ENCODE data around the gene NMNAT3.
"Not testable (repeated sequence)": the region's sequence is repeated elsewhere in the genome, so short reads cannot be mapped to it uniquely, and the experiment has no call there.

The NMNAT3 gene

GRCh38 chr3:139634111-139634635 is 43.6 kb downstream of the NMNAT3 start:
- no peak for DNase-seq

GRCh38 chr3:139633511-139633910 is 44.3 kb downstream of the NMNAT3 start:
- no peak for DNase-seq

GRCh38 chr3:139630542-139630941 is 47.2 kb downstream of the NMNAT3 start:
- DNase-seq = no peak

- no peak for DNase-seq
These were observed 48.7 kb downstream of the NMNAT3 start for GRCh38 chr3:139629033-139629432.

- DNase-seq = peak; percentile 94
These were observed 50.0 kb downstream of the NMNAT3 start for GRCh38 chr3:139627759-139628158.

GRCh38 chr3:139620438-139620837 is 57.3 kb downstream of the NMNAT3 start:
- DNase-seq = no peak

- DNase-seq = no peak
These were observed 58.3 kb downstream of the NMNAT3 start for GRCh38 chr3:139619484-139619883.

- DNase-seq = no peak
These were observed 60.0 kb downstream of the NMNAT3 start for GRCh38 chr3:139617672-139618268.

- DNase-seq = no peak
These were observed 66.2 kb downstream of the NMNAT3 start for GRCh38 chr3:139611528-139611927.

GRCh38 chr3:139610886-139611285 is 66.9 kb downstream of the NMNAT3 start:
- no peak for DNase-seq

GRCh38 chr3:139608924-139609323 is 68.8 kb downstream of the NMNAT3 start:
- DNase-seq = no peak

- no peak for DNase-seq
These were observed 69.7 kb downstream of the NMNAT3 start for GRCh38 chr3:139608108-139608380.

- DNase-seq = no peak
These were observed 70.3 kb downstream of the NMNAT3 start for GRCh38 chr3:139607257-139608107.

GRCh38 chr3:139602003-139602402 is 75.8 kb downstream of the NMNAT3 start:
- DNase-seq = no peak

- DNase-seq = no peak
These were observed 76.4 kb downstream of the NMNAT3 start for GRCh38 chr3:139601191-139601961.

GRCh38 chr3:139597947-139598346 is 79.8 kb downstream of the NMNAT3 start:
- no peak for DNase-seq

GRCh38 chr3:139591186-139591585 is 86.6 kb downstream of the NMNAT3 start:
- not testable (repeated sequence) for DNase-seq

GRCh38 chr3:139588450-139588849 is 89.3 kb downstream of the NMNAT3 start:
- no peak for DNase-seq

- DNase-seq = no peak
These were observed 90.0 kb downstream of the NMNAT3 start for GRCh38 chr3:139587797-139588196.

GRCh38 chr3:139586420-139587017 is 91.3 kb downstream of the NMNAT3 start:
- no peak for DNase-seq

GRCh38 chr3:139585820-139586219 is 92.0 kb downstream of the NMNAT3 start:
- DNase-seq = peak; percentile 15

GRCh38 chr3:139583651-139584050 is 94.1 kb downstream of the NMNAT3 start:
- not testable (repeated sequence) for DNase-seq

- no peak for DNase-seq
These were observed 99.0 kb downstream of the NMNAT3 start for GRCh38 chr3:139578783-139579182.

All from DMS79 (cell line).